ENCODE data around the gene MYH9. TPM values are rescaled to one million over a fixed set of nuclear protein-coding genes. Genes with fewer than 3 reads are reported as not detected.
A peak's percentile ranks its signal among the peaks of the same experiment; 100 is the strongest.
"Not testable (repeated sequence)": the region's sequence is repeated elsewhere in the genome, so short reads cannot be mapped to it uniquely, and the experiment has no call there.

The MYH9 gene
- total RNA-seq, 2 experiments from 2014 or later: 901 to 925 TPM

DNA sequence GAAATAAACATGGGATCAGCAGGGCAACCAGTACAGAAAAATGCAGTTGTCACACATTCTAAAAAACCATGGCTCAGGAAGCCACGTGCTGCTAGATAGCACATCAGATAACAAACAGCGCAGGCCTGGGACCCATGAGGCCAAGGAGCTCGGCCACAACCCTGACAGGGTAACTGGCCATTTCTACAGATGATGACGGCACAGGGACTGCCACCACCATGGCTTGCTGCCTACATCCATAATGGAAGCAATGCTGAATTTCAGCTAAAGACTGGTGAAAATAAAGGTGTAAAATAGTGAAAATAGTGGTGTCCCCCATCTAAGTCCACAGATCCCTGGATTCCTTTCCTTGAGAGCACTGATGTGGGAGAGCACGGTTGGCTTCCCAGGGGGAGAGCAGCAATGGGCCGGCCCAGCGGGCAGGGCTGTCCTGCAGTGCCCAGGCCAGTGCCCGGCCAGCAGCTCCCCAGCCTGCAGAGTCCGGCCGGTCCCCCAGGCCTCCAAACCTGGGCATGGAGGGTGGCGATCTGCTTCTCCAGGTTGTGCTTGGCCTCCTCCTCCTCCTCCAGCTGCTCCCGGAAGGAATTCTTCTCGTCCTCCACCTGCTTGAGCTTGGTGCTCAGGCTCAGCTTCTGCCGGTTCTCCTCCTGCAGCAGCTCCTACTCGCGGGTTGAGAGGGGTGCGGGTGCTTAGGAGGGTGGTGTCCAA is 94.8 kb downstream of the MYH9 start:
- intact Hi-C loops (cut with DNase I, micrococcal nuclease): no loop called here
- peaks cover 70% of the 10 kb centered on the region for H3K4me1 ChIP-seq (ENCODE audit: insufficient read depth, low read length)
- DNase-seq: peak in 1 of 14 experiments; percentile 2
- H3K27me3 Mint-ChIP-seq: no peaks in the 10 kb centered on the region
- no peak for ATAC-seq (ENCODE audit: poor library complexity)
- peak overlapping the region in 1 of 2 donors; percentile 15 for H3K27ac ChIP-seq (ENCODE audit: low read depth in 1 of 2, low read length in 2 of 2)
- no peaks in the 10 kb centered on the region for H3K27me3 ChIP-seq (ENCODE audit: control insufficient read depth in 1 of 2, insufficient read depth in 2 of 2, low read length in 2 of 2)
- H3K27ac Mint-ChIP-seq: peak overlapping the region; percentile 83
- H3K4me1 Mint-ChIP-seq (ENCODE audit: low read depth): peaks cover 40% of the 10 kb centered on the region
- CTCF ChIA-PET: interaction anchor here (1.4 kb wide), 1 partner anchor 177 kb away, joined by 5 read pairs; no protein-coding TSS in a partner anchor
- no peak overlapping the region for H3K4me3 Mint-ChIP-seq
- H3K9me3 ChIP-seq (ENCODE audit: control insufficient read depth in 1 of 2, insufficient read depth in 1 of 2, low read length in 2 of 2): peaks cover 0 to 20% of the 10 kb centered on the region in 2 experiments
- no peak overlapping the region for H3K4me3 ChIP-seq (ENCODE audit: low read length)
- H3K36me3 Mint-ChIP-seq (ENCODE audit: low read depth): peaks cover 96% of the 10 kb centered on the region
- POLR2A ChIA-PET: interaction anchor here (0.9 kb wide), 1 partner anchor 162 kb away, joined by 3 read pairs; no protein-coding TSS in a partner anchor
- H3K9me3 Mint-ChIP-seq: no peaks in the 10 kb centered on the region
- peaks cover 86% of the 10 kb centered on the region for H3K36me3 ChIP-seq (ENCODE audit: insufficient read depth, low read length)
- TF ChIP-seq, protein P1, sequence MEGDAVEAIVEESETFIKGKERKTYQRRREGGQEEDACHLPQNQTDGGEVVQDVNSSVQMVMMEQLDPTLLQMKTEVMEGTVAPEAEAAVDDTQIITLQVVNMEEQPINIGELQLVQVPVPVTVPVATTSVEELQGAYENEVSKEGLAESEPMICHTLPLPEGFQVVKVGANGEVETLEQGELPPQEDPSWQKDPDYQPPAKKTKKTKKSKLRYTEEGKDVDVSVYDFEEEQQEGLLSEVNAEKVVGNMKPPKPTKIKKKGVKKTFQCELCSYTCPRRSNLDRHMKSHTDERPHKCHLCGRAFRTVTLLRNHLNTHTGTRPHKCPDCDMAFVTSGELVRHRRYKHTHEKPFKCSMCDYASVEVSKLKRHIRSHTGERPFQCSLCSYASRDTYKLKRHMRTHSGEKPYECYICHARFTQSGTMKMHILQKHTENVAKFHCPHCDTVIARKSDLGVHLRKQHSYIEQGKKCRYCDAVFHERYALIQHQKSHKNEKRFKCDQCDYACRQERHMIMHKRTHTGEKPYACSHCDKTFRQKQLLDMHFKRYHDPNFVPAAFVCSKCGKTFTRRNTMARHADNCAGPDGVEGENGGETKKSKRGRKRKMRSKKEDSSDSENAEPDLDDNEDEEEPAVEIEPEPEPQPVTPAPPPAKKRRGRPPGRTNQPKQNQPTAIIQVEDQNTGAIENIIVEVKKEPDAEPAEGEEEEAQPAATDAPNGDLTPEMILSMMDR (IDR thresholded peaks at IDR 0.05): no peak

DNA sequence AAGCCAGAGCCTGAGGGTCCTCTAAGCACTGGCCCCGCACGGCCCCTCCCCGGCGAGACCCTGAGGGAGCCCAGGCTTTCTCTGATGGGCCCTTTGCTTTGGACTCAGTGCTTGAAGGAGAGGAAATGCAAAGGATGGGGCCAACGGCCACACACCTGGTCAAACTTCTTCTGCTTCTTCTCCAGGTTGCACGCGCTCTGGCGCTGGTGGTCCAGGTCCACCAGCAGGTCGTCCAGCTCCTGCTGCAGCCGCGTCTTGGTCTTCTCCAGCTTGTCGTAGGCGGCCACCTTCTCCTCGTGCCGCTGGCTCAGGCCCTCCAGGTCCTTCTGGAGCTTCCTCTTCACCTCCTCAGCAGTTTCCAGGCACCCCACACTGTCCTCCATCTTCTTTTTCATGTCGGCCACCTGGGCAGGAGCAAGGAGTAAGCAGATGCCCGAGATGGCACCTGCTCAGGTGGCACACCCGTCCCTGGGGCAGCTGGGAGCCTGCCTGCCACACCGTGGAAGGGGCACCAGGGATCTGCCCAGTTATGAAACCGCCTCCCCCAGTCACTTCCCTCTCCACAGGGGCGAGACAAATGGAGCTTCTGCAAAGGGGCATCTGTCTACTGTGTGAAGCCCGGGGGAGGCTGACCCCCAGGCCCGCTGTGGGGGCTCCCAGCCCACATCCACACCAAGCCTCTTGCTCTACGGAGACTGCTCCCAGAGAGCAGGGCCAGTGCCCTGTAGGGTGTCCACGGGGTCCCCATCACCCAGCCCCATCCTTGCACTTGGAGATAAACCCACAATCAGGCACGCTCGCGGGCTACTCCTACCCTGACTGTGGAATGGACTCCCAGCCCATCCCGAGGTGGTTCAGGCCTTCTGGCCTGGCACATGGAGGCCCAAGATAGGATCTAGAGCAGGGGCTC is 95.7 kb downstream of the MYH9 start:
- Histone ChIP-seq H3K4me3 (ENCODE audit: low read length) (no peak overlapping the region), H3K4me1 (ENCODE audit: insufficient read depth, low read length) (peaks cover 79% of the 10 kb centered on the region), H3K27ac (ENCODE audit: low read depth in 1 of 2, low read length in 2 of 2) (no peak overlapping the region), H3K36me3 (ENCODE audit: insufficient read depth, low read length) (peaks cover 85% of the 10 kb centered on the region), H3K27me3 (ENCODE audit: control insufficient read depth in 1 of 2, insufficient read depth in 2 of 2, low read length in 2 of 2) (no peaks in the 10 kb centered on the region), H3K9me3 (ENCODE audit: control insufficient read depth in 1 of 2, insufficient read depth in 1 of 2, low read length in 2 of 2) (peaks cover 0 to 20% of the 10 kb centered on the region in 2 experiments)
- ATAC-seq (ENCODE audit: poor library complexity): no peak
- Mint-ChIP-seq H3K4me3 (peak overlapping the region; percentile 65), H3K4me1 (ENCODE audit: low read depth) (peaks cover 45% of the 10 kb centered on the region), H3K36me3 (ENCODE audit: low read depth) (peaks cover 96% of the 10 kb centered on the region), H3K27me3 (no peaks in the 10 kb centered on the region), H3K27ac (peak overlapping the region; percentile 83), H3K9me3 (no peaks in the 10 kb centered on the region)
- CTCF ChIA-PET: interaction anchor here (0.9 kb wide), 1 partner anchor 14 kb away, joined by 3 read pairs; no protein-coding TSS in a partner anchor
- intact Hi-C loops (cut with DNase I, micrococcal nuclease): no loop called here
- DNase-seq: peak in 1 of 14 experiments; percentile 2
- POLR2A ChIA-PET: no interaction called here
- TF ChIP-seq, protein P1 (IDR thresholded peaks at IDR 0.05): no peak

DNA sequence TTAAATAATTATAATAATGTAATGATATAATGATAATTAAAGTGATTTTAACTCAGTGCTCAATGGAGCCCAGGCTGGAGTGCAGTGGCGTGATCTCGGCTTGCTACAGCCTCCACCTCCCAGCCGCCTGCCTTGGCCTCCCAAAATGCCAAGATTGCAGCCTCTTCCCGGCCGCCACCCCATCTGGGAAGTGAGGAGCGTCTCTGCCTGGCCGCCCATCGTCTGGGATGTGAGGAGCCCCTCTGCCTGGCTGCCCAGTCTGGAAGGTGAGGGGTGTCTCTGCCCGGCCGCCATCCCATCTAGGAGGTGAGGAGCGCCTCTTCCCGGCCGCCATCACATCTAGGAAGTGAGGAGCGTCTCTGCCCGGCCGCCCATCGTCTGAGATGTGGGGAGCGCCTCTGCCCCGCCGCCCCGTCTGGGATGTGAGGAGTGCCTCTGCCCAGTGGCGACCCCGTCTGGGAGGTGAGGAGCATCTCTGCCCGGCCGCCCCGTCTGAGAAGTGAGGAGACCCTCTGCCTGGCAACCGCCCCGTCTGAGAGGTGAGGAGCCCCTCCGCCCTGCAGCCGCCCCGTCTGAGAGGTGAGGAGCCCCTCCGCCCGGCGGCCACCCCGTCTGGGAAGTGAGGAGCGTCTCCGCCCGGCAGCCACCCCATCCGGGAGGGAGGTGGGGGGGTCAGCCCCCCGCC is 97.2 kb downstream of the MYH9 start:
- H3K4me3 Mint-ChIP-seq; H3K4me3 ChIP-seq (ENCODE audit: low read length); H3K27me3 ChIP-seq (ENCODE audit: control insufficient read depth in 1 of 2, insufficient read depth in 2 of 2, low read length in 2 of 2); H3K27ac ChIP-seq (ENCODE audit: low read depth in 1 of 2, low read length in 2 of 2); H3K9me3 Mint-ChIP-seq; H3K27me3 Mint-ChIP-seq; ATAC-seq (ENCODE audit: poor library complexity); intact Hi-C loops (cut with DNase I, micrococcal nuclease): not testable (repeated sequence)
- Histone ChIP-seq H3K36me3 (ENCODE audit: insufficient read depth, low read length) (peaks cover 85% of the 10 kb centered on the region), H3K4me1 (ENCODE audit: insufficient read depth, low read length) (peaks cover 91% of the 10 kb centered on the region), H3K9me3 (ENCODE audit: control insufficient read depth in 1 of 2, insufficient read depth in 1 of 2, low read length in 2 of 2) (peaks cover 0 to 20% of the 10 kb centered on the region in 2 experiments)
- Mint-ChIP-seq H3K4me1 (ENCODE audit: low read depth) (peaks cover 54% of the 10 kb centered on the region), H3K36me3 (ENCODE audit: low read depth) (peaks cover 95% of the 10 kb centered on the region), H3K27ac (peak overlapping the region; percentile 95)
- POLR2A ChIA-PET: interaction anchor here (1.4 to 1.5 kb wide), 3 partner anchors 41 to 87 kb away, joined by 3 to 7 read pairs (median 5); partner anchors contain the start of gene APOL2
- peak in 1 of 14 experiments; percentile 3 for DNase-seq
- CTCF ChIA-PET: interaction anchor here (1.0 to 2.4 kb wide), 3 partner anchors 13 to 180 kb away, joined by 3 to 9 read pairs (median 5); partner anchors contain the start of gene APOL2

DNA sequence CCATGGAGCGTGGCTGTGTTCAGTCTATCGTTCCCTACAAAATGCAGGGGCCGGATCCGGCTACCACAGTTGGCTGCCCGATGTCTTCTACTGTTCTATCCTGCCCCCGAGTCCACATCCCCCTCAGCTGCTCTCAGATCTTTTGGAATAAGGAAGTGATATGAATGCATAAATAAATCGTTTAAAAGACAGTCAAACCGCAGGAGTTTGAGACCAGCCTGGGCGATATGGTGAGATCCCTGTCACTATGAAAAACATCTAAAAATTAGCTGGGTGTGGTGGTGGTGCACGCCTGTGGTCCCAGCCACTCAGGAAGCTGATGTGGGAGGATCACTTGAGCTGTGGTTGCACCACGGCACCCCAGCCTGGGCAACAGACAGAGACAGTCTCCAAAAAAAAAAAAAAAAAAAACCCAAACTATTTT is 97.8 kb downstream of the MYH9 start:
- peak overlapping the region; percentile 37 to 41 for H3K27ac ChIP-seq (ENCODE audit: low read depth in 1 of 2, low read length in 2 of 2)
- ChIA-PET CTCF (interaction anchor here (1.0 to 2.4 kb wide), 3 partner anchors 12 to 181 kb away, joined by 3 to 9 read pairs (median 5); partner anchors contain the start of gene APOL2), POLR2A (interaction anchor here (1.0 to 1.5 kb wide), 5 partner anchors 12 to 95 kb away, joined by 3 to 7 read pairs (median 3); partner anchors contain the start of gene APOL2)

More for the DNA sequence above, 97.8 kb downstream of the MYH9 start:
- H3K4me3 Mint-ChIP-seq: peak overlapping the region; percentile 82
- DNase-seq (peak in 11 of 14 experiments; percentile 27 to 82 (median 50)), ATAC-seq (ENCODE audit: poor library complexity) (peak; percentile 81)
- H3K9me3 Mint-ChIP-seq; intact Hi-C loops (cut with DNase I, micrococcal nuclease); H3K27me3 Mint-ChIP-seq; H3K4me3 ChIP-seq (ENCODE audit: low read length); H3K27me3 ChIP-seq (ENCODE audit: control insufficient read depth in 1 of 2, insufficient read depth in 2 of 2, low read length in 2 of 2): not testable (repeated sequence)
- H3K4me1 ChIP-seq (ENCODE audit: insufficient read depth, low read length): peaks cover 86% of the 10 kb centered on the region
- peaks cover 0 to 20% of the 10 kb centered on the region in 2 experiments for H3K9me3 ChIP-seq (ENCODE audit: control insufficient read depth in 1 of 2, insufficient read depth in 1 of 2, low read length in 2 of 2)
- peak overlapping the region; percentile 95 for H3K27ac Mint-ChIP-seq
- peaks cover 85% of the 10 kb centered on the region for H3K36me3 ChIP-seq (ENCODE audit: insufficient read depth, low read length)
- peaks cover 89% of the 10 kb centered on the region for H3K36me3 Mint-ChIP-seq (ENCODE audit: low read depth)
- H3K4me1 Mint-ChIP-seq (ENCODE audit: low read depth): peaks cover 54% of the 10 kb centered on the region
